Ovary (tissue), 9 donors: ENCODE data around the gene CLASP1. TPM values are rescaled to one million over a fixed set of nuclear protein-coding genes. Genes with fewer than 3 reads are reported as not detected.
A peak's percentile ranks its signal among the peaks of the same experiment; 100 is the strongest.

Experiments
- DNase-seq, 5 donors: peaks; one replicate each; pipeline ENCODE4 v3.0.0-alpha.2; 2019 to 2020
- H3K27ac ChIP-seq, 2 donors: fragments of 200-600 bp; one replicate each; pipeline versions ENCODE4 v1.5.1 to v1.8.0; 2019 to 2022
- H3K27me3 ChIP-seq: fragments of 200-600 bp; one replicate; pipeline ENCODE4 v1.8.0; 2022
- H3K36me3 ChIP-seq: fragments of 200-600 bp; sonication (generic); one replicate; pipeline ENCODE4 v1.5.1; 2019
- H3K4me1 ChIP-seq: one replicate; pipeline ENCODE4 v1.8.1; 2013; ENCODE audit warnings: mild to moderate bottlenecking, moderate library complexity; ENCODE audit not compliant: insufficient read depth
- H3K4me3 ChIP-seq: fragments of 200-600 bp; sonication (generic); one replicate; pipeline ENCODE4 v1.5.1; 2017
- H3K9me3 ChIP-seq, 2 donors: fragments of 200-600 bp in 1 of 2; sonication (generic) in 1 of 2; one replicate each; pipeline versions ENCODE4 v1.5.1 to v1.8.1; 2013 to 2019; ENCODE audit warnings: mild to moderate bottlenecking in 1 of 2, moderate library complexity in 1 of 2
- EP300 ChIP-seq: sonication (generic); formaldehyde crosslinking; IDR thresholded peaks from one replicate; pipeline ENCODE4 v1.6.1; 2017; ENCODE audit warnings: antibody characterized with exemption
- POLR2A ChIP-seq: fragments of 450-650 bp; IDR thresholded peaks from one replicate; pipeline ENCODE4 v1.6.1; 2017; ENCODE audit warnings: antibody characterized with exemption, mild to moderate bottlenecking, moderate library complexity
- WGBS, 3 donors: extraction: QIAGEN DNeasy Blood & Tissue Kit in 1 of 3; methylation state at CpG; one replicate each; pipeline versions ENCODE4 v1.1.5 to v1.1.7; 2013 to 2017; 5-methylcytosine and 5-hydroxymethylcytosine counted together
- intact Hi-C, 4 donors: fragments of 100-400 bp; cut with DNase I; formaldehyde crosslinking; loops; one replicate each; pipeline versions ENCODE4 v1.11.0 to v1.15.1; 2022 to 2023
- polyA plus RNA-seq, 2 donors: library from polyadenylated mRNA; stranded (reverse); fragments of 200-250 nt in 1 of 2; fragments of 350-450 nt in 1 of 2; fragmentation: Illumina TruSeq in 1 of 2; extraction: RNeasy Lipid Tissue Mini Kit (QIAGEN cat#74804) in 1 of 2; gene quantifications; one replicate each; pipeline ENCODE4 v1.2.3, GENCODE V29; 2013 to 2014
- total RNA-seq, 7 donors: library from RNA; depleted of rRNA in 2 of 7; stranded (reverse); fragments of >200 nt in 2 of 7; fragmentation: NEBNext Ultra II Directional in 3 of 7; extraction: Animal tissue kit (Norgen Biotek cat#: 25700) in 3 of 7; gene quantifications; one replicate each; pipeline versions ENCODE4 v1.1.0 to v1.2.4, GENCODE V29; 2016 to 2023
- TF ChIP-seq, protein P1 (sequence below), 3 donors: fragments of 450-650 bp in 2 of 3; fragments of 200-600 bp in 1 of 3; IDR thresholded peaks; one replicate each; pipeline versions ENCODE4 v1.5.1 to v1.8.0; 2016 to 2022; ENCODE audit warnings: antibody characterized with exemption in 3 of 3, mild to moderate bottlenecking in 1 of 3
- donor health status: DM: no; HTN: no; CAD: no; lungs with moderate emphysema.
- donor health status: DM: no; HTN: no; CAD: no.
- donor health status: Bipolar disorder and iron deficiency.
- donor health status: DM: yes; HTN: yes; CAD: no.
- donor health status: DM: no; HTN: no; CAD: no.
- donor health status: DM: yes; HTN: yes; CAD: no.

Gene CLASP1
- total and polyA plus RNA-seq, 9 donors: 15.8 to 58.7 (median 47.9) TPM

DNA sequence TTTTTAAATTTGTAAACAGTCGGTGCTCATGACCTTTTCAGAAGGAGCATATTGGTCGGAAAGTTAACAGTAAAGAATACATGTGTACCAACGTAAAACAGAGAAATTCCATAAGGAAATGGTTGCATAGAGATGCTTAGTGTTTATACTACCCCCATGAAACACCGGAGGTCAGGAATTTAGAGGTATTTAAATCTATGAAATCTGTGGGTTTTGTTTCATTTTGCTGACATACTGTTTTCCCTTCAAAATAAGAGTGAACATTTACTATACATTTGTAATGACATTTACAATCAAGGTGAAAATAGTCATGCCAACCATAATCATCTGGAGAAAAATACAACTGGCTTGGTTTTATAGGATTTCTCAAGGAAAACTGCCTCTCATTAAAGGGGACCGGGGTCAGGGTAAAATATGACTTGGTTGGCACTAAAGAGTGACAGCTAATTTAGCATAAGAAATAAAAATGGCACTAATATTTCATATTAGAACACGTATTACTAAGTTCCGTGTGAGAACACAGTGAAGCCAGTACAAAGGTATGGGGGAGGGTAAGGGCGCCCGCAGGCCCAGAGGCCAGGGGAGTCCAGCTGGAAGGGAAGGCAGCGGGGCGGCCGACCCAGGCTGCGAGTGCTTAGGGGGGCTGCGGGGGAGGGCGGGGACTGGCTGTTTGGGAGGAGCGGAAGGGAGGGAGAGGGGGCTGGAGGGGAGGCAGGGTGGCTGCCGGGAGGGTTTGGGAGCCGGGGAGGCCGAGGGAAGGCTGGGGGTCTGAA lies 119.6 kb downstream of the CLASP1 start:
- Histone ChIP-seq H3K36me3 (no peaks in the 10 kb centered on the region), H3K4me3 (peak overlapping the region; percentile 54), H3K9me3 (no peaks in the 10 kb centered on the region), H3K4me1 (no peaks in the 10 kb centered on the region), H3K27me3 (no peaks in the 10 kb centered on the region), H3K27ac (peak overlapping the region; percentile 76 to 97)
- TF ChIP-seq POLR2A (no peak), EP300 (no peak)
- TF ChIP-seq, protein P1, sequence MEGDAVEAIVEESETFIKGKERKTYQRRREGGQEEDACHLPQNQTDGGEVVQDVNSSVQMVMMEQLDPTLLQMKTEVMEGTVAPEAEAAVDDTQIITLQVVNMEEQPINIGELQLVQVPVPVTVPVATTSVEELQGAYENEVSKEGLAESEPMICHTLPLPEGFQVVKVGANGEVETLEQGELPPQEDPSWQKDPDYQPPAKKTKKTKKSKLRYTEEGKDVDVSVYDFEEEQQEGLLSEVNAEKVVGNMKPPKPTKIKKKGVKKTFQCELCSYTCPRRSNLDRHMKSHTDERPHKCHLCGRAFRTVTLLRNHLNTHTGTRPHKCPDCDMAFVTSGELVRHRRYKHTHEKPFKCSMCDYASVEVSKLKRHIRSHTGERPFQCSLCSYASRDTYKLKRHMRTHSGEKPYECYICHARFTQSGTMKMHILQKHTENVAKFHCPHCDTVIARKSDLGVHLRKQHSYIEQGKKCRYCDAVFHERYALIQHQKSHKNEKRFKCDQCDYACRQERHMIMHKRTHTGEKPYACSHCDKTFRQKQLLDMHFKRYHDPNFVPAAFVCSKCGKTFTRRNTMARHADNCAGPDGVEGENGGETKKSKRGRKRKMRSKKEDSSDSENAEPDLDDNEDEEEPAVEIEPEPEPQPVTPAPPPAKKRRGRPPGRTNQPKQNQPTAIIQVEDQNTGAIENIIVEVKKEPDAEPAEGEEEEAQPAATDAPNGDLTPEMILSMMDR (IDR thresholded peaks at IDR 0.05): no peak
- intact Hi-C loops: loop anchor here (2.0 to 10.0 kb wide), 5 partner anchors 115 to 225 kb away; partner anchors contain the start of genes CLASP1 (in 4 of the 4) and TSN (in 1 of the 4)
- peak in 3 of 5 donors; percentile 78 to 85 (median 84) for DNase-seq
- 5 to 7% (median 6%) methylated on average over 18 to 19 of the region's 19 CpGs for WGBS, 3 donors

DNA sequence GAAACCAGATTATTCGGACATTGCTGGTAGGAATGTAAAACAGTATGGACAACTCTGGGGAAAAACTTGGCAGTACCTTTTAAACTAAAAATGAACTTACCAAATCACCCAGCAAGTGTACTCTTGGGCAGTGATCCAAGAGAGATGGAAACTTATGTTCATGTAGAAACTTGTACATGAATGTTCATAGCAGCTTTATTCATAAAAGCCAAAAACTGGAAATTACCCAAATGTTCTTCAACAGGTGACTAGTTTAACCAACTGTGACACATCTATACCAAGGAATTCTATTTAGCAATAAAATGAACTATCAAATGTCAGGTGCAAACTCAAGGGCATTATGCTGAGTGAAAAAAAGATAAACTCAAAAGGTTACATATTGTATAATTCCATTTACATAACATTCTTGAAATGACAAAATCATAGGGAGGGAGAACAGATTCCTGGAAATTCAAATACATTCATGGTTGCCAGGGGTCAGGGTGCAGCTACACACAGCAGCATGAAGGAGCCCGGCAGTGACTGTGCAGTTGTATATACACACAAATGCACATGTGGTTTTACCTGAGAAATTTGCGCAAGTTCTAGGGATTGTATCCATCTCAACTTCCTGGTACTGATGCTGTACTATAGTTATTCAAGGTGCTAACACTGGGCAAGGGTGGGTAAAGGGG lies 122.1 kb downstream of the CLASP1 start:
- Histone ChIP-seq H3K4me3 (no peak overlapping the region), H3K27ac (no peak overlapping the region)

DNA sequence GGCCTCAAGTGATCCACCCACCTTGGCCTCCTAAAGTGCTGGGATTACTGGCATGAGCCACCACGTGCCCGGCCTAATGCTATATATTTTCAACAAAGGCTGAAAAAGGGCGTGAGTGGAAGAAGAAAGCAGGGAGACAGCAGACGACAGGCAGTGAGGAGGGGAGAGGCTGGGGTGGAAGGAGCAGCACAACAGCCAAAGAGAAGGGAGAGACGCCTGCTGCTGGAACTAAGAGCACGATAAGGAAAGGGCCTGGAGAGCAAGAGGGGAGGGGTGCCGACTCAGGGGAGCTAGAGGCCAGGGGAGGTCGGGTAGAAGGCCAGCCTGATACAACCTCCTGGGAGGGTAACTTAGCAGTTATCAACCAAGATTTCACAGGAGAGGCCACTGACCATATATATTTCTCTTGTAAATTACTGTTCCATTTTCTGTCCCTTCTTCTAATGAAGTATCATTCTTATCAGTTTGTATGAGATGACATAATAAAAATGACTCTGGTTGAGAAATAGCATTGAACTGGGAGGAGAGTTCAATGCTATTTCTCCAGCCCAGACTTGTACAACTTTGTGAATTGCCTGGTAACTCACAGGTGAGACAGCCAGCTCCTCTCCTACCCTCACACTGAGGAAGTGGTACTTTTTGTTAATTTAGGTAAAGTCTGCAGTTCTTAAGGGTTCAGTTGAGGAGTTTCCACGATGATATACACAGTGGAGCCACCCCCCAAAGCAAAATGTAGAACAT lies 124.4 kb downstream of the CLASP1 start:
- Histone ChIP-seq H3K4me1 (no peaks in the 10 kb centered on the region), H3K27me3 (no peaks in the 10 kb centered on the region), H3K36me3 (no peaks in the 10 kb centered on the region), H3K4me3 (no peak overlapping the region), H3K9me3 (no peaks in the 10 kb centered on the region), H3K27ac (no peak overlapping the region)
- WGBS, 3 donors: 65 to 67% (median 66%) methylated on average over 9 of the region's 9 CpGs
- intact Hi-C loops: loop anchor here in 2 of 4 donors (10.0 kb wide), 2 partner anchors 120 to 230 kb away; partner anchors contain the start of genes CLASP1 (in 1 of the 2) and TSN (in 1 of the 2)
- DNase-seq: no peak
- TF ChIP-seq POLR2A (no peak), EP300 (no peak)
- TF ChIP-seq, protein P1 (IDR thresholded peaks at IDR 0.05): no peak

More for the DNA sequence above, 122.1 kb downstream of the CLASP1 start:
- 56 to 67% (median 63%) methylated on average over 3 of the region's 3 CpGs for WGBS, 3 donors
- TF ChIP-seq EP300: no peak
- no peak for TF ChIP-seq POLR2A
- TF ChIP-seq, protein P1 (IDR thresholded peaks at IDR 0.05): no peak
- no peaks in the 10 kb centered on the region for H3K4me1 ChIP-seq
- H3K27me3 ChIP-seq: no peaks in the 10 kb centered on the region
- intact Hi-C loops: loop anchor here in 2 of 4 donors (10.0 kb wide), 2 partner anchors 118 to 228 kb away; partner anchors contain the start of genes CLASP1 (in 1 of the 2) and TSN (in 1 of the 2)
- H3K36me3 ChIP-seq: no peaks in the 10 kb centered on the region
- no peaks in the 10 kb centered on the region for H3K9me3 ChIP-seq
- no peak for DNase-seq

DNA sequence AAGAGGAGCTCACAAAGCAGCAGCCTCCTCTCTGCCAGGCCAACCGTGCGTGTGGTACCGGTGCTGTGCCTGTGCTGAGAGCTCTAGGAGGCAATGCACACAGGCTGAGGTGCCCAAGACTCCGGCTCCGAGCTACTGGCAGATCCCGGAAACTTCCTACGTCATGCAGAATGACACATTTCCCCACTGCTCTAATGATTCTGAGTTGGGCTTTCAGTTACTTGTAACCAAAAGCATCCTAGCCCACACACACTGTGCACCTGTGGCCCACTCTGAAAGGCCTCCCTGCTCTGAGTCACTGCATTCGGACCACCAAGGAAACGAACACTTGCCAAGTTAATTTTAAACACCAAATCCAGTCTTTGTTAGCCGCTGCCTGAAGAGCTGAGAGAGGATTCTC lies 127.9 kb downstream of the CLASP1 start:
- intact Hi-C loops: loop anchor here in 2 of 4 donors (10.0 kb wide), 2 partner anchors 123 to 233 kb away; partner anchors contain the start of genes CLASP1 (in 1 of the 2) and TSN (in 1 of the 2)
- Histone ChIP-seq H3K9me3 (no peaks in the 10 kb centered on the region), H3K4me3 (no peak overlapping the region), H3K4me1 (no peaks in the 10 kb centered on the region), H3K27ac (no peak overlapping the region), H3K36me3 (no peaks in the 10 kb centered on the region), H3K27me3 (no peaks in the 10 kb centered on the region)
- no peak for DNase-seq
- TF ChIP-seq, protein P1 (IDR thresholded peaks at IDR 0.05): no peak
- no peak for TF ChIP-seq EP300
- TF ChIP-seq POLR2A: no peak
- 72 to 85% (median 75%) methylated on average over 10 of the region's 10 CpGs for WGBS, 3 donors
